K562 (cell line): ENCODE measurements around the gene PLOD1. TPM values are rescaled to one million over a fixed set of nuclear protein-coding genes. Genes with fewer than 3 reads are reported as not detected.

Experiments used
- CHD7 ChIP-seq: fragments of 200-600 bp; sonication (generic); IDR thresholded peaks from one replicate; pipeline ENCODE4 v1.6.1; 2012; ENCODE audit warnings: mild to moderate bottlenecking, low read depth, low read length, inconsistent platforms
- CTBP1 ChIP-seq: fragments of 450-650 bp; IDR thresholded peaks from 2 replicates; pipeline ENCODE4 v1.6.1; 2016; ENCODE audit warnings: borderline replicate concordance
- KAT2B ChIP-seq: IDR thresholded peaks from one replicate; pipeline ENCODE4 v1.6.1; 2012; ENCODE audit warnings: low read depth, mild to moderate bottlenecking, control low read depth, inconsistent platforms, low read length, moderate library complexity
- MED1 ChIP-seq: sonication (generic); formaldehyde crosslinking; IDR thresholded peaks from 2 replicates; pipeline ENCODE4 v1.8.1; 2023; ENCODE audit warnings: missing genetic modification reagents, borderline replicate concordance
- polyA plus RNA-seq, 8 experiments: library from polyadenylated mRNA; depleted of rRNA in 4 of 8; stranded (reverse) in 5 of 8; unstranded in 3 of 8; fragments of >200 nt; fragmentation: Nextera tagmentation in 2 of 8; fragmentation: Illumina TruSeq in 1 of 8; extraction: Ambion mirVana in 2 of 8; extraction: Trizol in 1 of 8; gene quantifications; 2 replicates each; pipeline versions ENCODE4 v1.2.1 to v1.2.3, GENCODE V29; 2011 to 2014; ENCODE audit warnings: inconsistent platforms in 1 of 8, missing spikeins in 1 of 8
- total RNA-seq, 7 experiments: library from RNA; depleted of rRNA in 6 of 7; stranded (reverse); fragments of >200 nt in 6 of 7; fragmentation: Illumina TruSeq in 2 of 7; extraction: Trizol in 2 of 7; gene quantifications; 2 replicates each; pipeline versions ENCODE4 v1.2.1 to v1.2.3, GENCODE V29; 2011 to 2021; ENCODE audit warnings: low replicate concordance in 1 of 7

PLOD1 gene
- total and polyA plus RNA-seq, 9 of the 15 experiments (the other 6 are each of a cell fraction or from before 2014, with no cell fraction given): 16.6 to 90.8 (median 52.7) TPM

- TF ChIP-seq CHD7 (no peak), MED1 (no peak), KAT2B (no peak), CTBP1 (no peak)
- TF ChIP-seq, all 486 proteins: peak for 0
Measured at GRCh38 chr1:11921022-11921421, 13.5 kb upstream of the PLOD1 start (continued).
